GM19023 (cell line): ENCODE data around the gene IGLL5.

ENCODE experiments used
- ATAC-seq: cut with Tn5 transposase; IDR thresholded peaks from one replicate; pipeline ENCODE4 v1.9.1; 2021; ENCODE audit warnings: mild to moderate bottlenecking, moderate library complexity; ENCODE audit not compliant: unreplicated experiment

IGLL5 gene

GRCh38 chr22:22887621-22888503 is at the start of gene IGLL5:
Gene IGLL5, plus strand, starts transcription at chr22:22887816. Its CDS starts 238 bp downstream, at chr22:22888054.
- no peak for ATAC-seq

- no peak for ATAC-seq
Observed at GRCh38 chr22:22838148-22838786, 49.3 kb upstream of the IGLL5 start.

- no peak for ATAC-seq
Observed at GRCh38 chr22:22839570-22840314, 47.9 kb upstream of the IGLL5 start.

GRCh38 chr22:22840780-22841179 is 46.8 kb upstream of the IGLL5 start:
- no peak for ATAC-seq

DNA sequence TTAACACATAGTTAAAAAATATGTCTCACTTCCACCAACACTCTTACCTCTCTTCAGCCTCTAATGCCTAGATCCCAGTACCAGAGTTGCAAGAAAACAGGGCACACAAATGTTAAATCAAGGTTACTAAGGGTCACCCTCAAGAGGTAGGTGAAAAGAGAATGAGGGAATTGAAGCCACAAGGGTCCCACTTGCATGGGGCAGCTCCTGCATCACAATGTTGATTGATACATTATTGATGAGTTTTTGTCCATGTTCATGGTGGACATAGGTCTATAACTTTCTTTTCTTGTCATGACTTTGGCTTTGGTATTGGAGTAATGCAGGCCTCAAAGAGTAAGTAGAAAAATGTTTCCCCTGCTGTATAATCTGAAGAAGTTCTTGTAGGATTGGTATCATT is 46.0 kb upstream of the IGLL5 start:
- ATAC-seq = no peak

GRCh38 chr22:22842085-22842484 is 45.5 kb upstream of the IGLL5 start:
- ATAC-seq = no peak

DNA sequence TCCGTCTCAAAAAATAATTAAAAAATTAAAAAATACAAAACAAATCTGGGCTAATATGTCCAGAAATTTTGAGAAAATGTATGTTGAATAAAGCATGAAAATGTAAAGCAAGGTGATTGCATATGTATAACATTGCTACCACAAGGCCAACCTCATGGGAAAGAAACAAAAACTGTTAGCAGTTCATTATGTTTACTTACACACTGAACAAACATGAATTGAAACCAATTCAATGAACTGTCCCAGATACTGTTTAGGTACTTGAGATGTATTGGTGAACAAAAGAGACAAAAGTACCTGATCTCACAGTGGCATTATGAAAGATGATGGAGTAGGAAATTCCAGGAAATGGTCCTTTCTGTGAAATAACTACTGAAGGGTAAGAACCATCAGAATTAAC is 43.8 kb upstream of the IGLL5 start:
- ATAC-seq = no peak

- no peak for ATAC-seq
Observed at GRCh38 chr22:22847241-22847640, 40.4 kb upstream of the IGLL5 start.

GRCh38 chr22:22848364-22848866 is 39.2 kb upstream of the IGLL5 start:
- ATAC-seq = no peak

DNA sequence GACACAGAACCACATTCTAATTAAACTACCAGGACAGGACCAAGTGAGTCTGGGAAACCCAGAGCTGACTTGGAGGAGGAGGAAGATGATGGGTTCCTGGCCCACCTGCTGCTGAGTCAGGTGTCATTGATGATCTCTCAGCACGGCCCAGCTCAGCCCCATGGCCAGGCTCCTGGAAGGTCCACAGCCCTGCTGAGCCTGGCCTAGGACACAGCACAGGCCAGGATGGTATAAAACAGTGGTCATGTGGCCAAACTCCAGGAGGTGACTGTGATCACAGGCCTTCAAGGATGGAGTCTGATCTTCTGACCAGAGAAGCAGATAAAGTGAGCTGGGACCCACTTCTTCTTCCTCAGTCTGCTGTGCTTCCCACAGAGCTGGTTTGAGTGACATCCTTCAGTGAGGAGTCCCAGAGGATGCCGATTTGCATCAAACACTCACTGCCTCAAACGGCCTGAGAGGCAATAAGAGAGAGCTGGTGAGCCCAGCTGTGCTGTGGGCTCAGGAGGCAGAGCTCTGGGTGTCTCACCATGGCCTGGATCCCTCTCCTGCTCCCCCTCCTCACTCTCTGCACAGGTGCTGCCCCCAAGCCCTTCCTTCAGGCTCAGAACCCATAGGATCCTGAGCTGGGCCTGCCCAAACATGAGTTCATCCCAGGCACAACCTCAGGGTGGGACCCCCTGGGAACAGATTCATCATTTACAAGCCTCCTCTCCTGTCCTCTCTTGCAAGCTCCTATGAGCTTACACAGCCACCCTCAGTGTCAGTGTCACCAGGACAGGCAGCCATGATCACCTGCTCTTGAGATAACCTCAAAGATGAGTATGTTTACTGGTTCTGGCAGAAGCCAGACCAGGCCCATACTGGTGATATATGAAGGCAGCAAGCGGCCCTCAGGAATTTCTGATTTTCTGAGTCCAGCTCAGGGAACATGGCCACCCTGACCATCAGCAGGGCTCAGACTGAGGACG is 37.7 kb upstream of the IGLL5 start:
- ATAC-seq = no peak

GRCh38 chr22:22851969-22852368 is 35.6 kb upstream of the IGLL5 start:
- ATAC-seq = no peak

DNA sequence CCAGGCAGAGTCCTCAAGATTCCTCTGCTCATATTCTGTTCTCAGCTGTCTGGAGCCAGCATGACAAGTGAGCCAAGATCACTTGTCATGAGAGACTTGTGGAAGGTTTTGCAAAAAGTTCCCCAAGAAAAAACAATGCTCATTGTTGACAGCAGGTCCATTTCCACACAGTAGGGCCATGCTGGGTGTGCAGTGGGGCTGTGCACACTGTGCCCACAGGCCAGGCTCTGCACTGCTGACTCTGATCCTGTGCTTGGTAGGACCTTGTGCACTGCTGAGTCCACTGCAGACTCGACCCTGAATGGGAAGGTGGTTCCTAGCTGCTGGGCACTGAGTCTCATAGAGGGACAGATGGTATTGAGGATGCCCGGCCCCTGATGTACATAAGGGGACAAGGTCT is 33.9 kb upstream of the IGLL5 start:
- no peak for ATAC-seq

GRCh38 chr22:22854466-22854865 is 33.1 kb upstream of the IGLL5 start:
- no peak for ATAC-seq

- no peak for ATAC-seq
Observed at GRCh38 chr22:22855085-22855484, 32.5 kb upstream of the IGLL5 start.

GRCh38 chr22:22855617-22856308 is 31.9 kb upstream of the IGLL5 start:
- ATAC-seq = no peak

DNA sequence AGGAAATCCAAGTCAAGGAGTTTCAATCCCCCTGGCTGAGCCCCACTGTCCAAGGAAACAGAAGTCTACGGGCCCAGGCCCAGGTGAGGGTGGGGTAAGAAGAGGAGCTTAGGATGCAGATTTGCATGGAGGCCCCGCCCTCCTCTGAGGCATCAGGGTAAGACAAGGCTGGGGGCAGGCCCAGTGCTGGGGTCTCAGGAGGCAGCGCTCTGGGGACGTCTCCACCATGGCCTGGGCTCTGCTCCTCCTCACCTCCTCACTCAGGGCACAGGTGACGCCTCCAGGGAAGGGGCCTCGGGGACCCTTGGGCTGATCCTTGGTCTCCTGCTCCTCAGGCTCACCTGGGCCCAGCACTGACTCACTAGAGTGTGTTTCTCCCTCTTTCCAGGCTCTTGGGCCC is 31.3 kb upstream of the IGLL5 start:
- ATAC-seq = no peak

DNA sequence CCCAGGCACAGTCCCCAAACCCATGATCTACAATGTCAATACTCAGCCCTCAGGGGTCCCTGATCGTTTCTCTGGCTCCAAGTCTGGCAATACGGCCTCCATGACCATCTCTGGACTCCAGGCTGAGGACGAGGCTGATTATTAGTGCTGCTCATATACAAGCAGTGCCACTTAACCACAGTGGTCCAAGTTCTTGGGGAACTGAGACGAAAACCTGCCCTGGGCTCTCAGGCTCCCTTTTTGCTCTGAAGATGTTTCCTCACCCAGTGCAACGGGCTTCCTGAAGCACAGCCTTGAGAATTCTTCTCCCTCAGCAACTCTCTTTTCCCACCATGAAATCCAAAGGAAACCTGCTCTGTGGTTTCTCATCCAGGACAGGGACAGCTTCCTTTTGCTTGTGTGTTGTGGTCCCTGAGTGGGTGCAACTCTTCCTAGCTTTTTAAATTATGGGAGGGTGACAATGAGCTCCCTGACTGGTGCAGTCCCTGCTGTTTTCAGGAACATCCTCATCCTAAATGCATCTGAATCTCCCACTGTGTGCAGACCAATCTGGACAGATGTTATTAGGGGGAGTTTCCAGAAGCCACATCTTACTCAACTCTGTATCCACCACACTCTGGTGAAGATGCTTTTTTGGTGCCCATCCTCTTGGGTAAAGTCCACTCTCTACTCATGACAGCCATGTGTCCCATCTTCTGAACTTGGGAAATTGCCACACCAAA is 30.6 kb upstream of the IGLL5 start:
- no peak for ATAC-seq

DNA sequence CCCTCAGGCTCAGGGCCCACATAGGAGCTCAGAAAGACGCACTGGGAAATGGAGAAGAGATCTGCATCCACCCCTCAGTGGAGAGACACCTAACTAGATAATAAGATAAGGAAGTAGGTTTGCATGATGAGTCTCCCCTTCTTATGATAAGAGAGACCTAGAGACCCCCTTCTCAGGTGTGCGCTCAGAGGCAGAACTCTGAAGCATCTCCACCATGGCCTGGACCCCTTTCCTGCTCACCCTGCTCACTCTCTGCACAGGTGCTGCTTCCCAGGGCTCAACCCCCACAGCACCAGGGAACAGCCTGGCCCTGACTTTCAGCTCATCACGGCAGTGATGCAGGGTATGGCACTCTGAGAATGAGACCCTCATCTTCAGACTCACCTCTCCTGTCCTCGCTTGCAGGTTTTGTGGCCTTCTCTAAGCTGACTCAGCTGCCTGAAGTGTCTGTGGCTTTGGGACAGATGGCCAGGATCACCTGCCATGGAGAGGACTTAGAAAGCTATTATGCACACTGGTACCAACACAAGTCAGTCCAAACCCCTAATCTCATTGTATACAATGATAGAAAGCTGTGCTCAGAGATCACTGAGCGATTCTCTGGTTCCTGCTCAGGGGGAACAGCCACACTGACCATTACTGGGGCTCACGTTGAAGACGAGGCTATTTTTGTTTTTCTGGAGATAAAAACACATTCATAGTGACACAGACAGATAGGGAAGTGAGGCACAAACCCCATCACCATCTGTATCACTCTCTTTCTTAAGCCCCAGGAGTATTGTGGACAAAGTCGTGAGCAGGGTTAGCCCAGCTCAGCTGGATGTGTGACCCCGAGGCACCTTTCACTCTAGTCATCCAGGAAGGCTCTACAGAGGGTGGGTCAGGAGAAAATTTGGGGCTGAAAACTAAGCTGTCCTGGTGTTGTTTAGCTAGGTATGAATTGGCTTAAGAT is 29.7 kb upstream of the IGLL5 start:
- ATAC-seq = no peak
